HepG2 (cell line): ENCODE results near the gene ISG20L2. TPM values are rescaled to one million over a fixed set of nuclear protein-coding genes. Genes with fewer than 3 reads are reported as not detected.

Source experiments
- FOXK2 ChIP-seq: fragments of 450-650 bp; IDR thresholded peaks from 2 replicates; pipeline ENCODE4 v1.6.1; 2016
- HES4 ChIP-seq: sonication (generic); formaldehyde crosslinking; IDR thresholded peaks from 2 replicates; pipeline ENCODE4 v1.9.0; 2021; ENCODE audit warnings: mild to moderate bottlenecking, missing genetic modification reagents, borderline replicate concordance
- KDM2A ChIP-seq: sonication (generic); formaldehyde crosslinking; IDR thresholded peaks from 2 replicates; pipeline ENCODE4 v1.4.0; 2020; ENCODE audit warnings: low read depth, missing genetic modification reagents, borderline replicate concordance
- KDM5A ChIP-seq: fragments of 200-600 bp; sonication (generic); IDR thresholded peaks from 2 replicates; pipeline ENCODE4 v1.7.0; 2018; ENCODE audit warnings: antibody characterized with exemption, mild to moderate bottlenecking, low read length, borderline replicate concordance
- NR2F1 ChIP-seq, 2 experiments: fragments of 450-650 bp in 1 of 2; formaldehyde crosslinking in 1 of 2; IDR thresholded peaks; 2 replicates each; pipeline versions ENCODE4 v1.5.0 to v1.6.1; 2016 to 2020; ENCODE audit warnings: mild to moderate bottlenecking in 1 of 2, missing compliant biosample characterization in 1 of 2, missing genetic modification reagents in 1 of 2, moderate library complexity in 1 of 2
- REPIN1 ChIP-seq: sonication (generic); formaldehyde crosslinking; IDR thresholded peaks from 2 replicates; pipeline ENCODE4 v1.8.0; 2022; ENCODE audit warnings: missing genetic modification reagents, low read depth, mild to moderate bottlenecking, borderline replicate concordance
- RNF219 ChIP-seq: sonication (generic); formaldehyde crosslinking; IDR thresholded peaks from 2 replicates; pipeline ENCODE4 v1.5.0; 2020; ENCODE audit warnings: mild to moderate bottlenecking, missing genetic modification reagents
- SIN3A ChIP-seq: IDR thresholded peaks from 2 replicates; pipeline ENCODE4 v1.6.1; 2011; ENCODE audit warnings: low read depth, mild to moderate bottlenecking, control low read depth, low read length, borderline replicate concordance
- SNAPC5 ChIP-seq: sonication (generic); formaldehyde crosslinking; IDR thresholded peaks from 2 replicates; pipeline ENCODE4 v1.8.1; 2023; ENCODE audit warnings: mild to moderate bottlenecking, missing genetic modification reagents, borderline replicate concordance
- THRA ChIP-seq: sonication (generic); formaldehyde crosslinking; IDR thresholded peaks from 2 replicates; pipeline ENCODE4 v1.4.0; 2020; ENCODE audit warnings: missing genetic modification reagents, borderline replicate concordance
- ZEB1 ChIP-seq: IDR thresholded peaks from 2 replicates; pipeline ENCODE4 v1.6.1; 2012; ENCODE audit warnings: mild to moderate bottlenecking, low read depth, inconsistent platforms; ENCODE audit not compliant: insufficient replicate concordance
- ZMAT3 ChIP-seq: sonication (generic); formaldehyde crosslinking; conservative IDR thresholded peaks from 2 replicates; pipeline ENCODE4 v1.7.0; 2021; ENCODE audit warnings: missing genetic modification reagents
- ZNF512 ChIP-seq: sonication (generic); formaldehyde crosslinking; IDR thresholded peaks from 2 replicates; pipeline ENCODE4 v1.4.0; 2020; ENCODE audit warnings: mild to moderate bottlenecking, missing genetic modification reagents
- ZNF614 ChIP-seq: IDR thresholded peaks from 2 replicates; pipeline ENCODE4 v1.6.1; 2018; ENCODE audit warnings: missing biosample characterization, missing genetic modification reagents, inconsistent platforms, borderline replicate concordance
- ZNF652 ChIP-seq: IDR thresholded peaks from 2 replicates; pipeline ENCODE4 v1.6.1; 2016; ENCODE audit warnings: low read depth, borderline replicate concordance
- polyA plus RNA-seq, 8 experiments: library from polyadenylated mRNA; depleted of rRNA in 3 of 8; stranded (reverse) in 7 of 8; unstranded in 1 of 8; fragments of >200 nt; fragmentation: Illumina TruSeq in 4 of 8; extraction: Trizol in 4 of 8; gene quantifications; 2 replicates each; pipeline versions ENCODE4 v1.2.1 to v1.2.3, GENCODE V29; 2011 to 2016; ENCODE audit warnings: low read depth in 4 of 8, missing spikeins in 1 of 8, mixed read lengths in 1 of 8; ENCODE audit not compliant: insufficient read depth in 1 of 8
- total RNA-seq, 5 experiments: library from RNA; depleted of rRNA; stranded (reverse); fragments of >200 nt; fragmentation: Illumina TruSeq; extraction: Trizol; gene quantifications; 2 replicates each; pipeline ENCODE4 v1.2.3, GENCODE V29; 2016; ENCODE audit warnings: low read depth in 1 of 5
- TF ChIP-seq, protein P1 (sequence below): sonication (generic); formaldehyde crosslinking; IDR thresholded peaks from 2 replicates; pipeline ENCODE4 v1.4.0; 2020; ENCODE audit warnings: missing genetic modification reagents
- TF ChIP-seq, protein P2 (sequence below): IDR thresholded peaks from 2 replicates; pipeline ENCODE4 v1.6.1; 2016; ENCODE audit warnings: missing compliant biosample characterization, missing genetic modification reagents, borderline replicate concordance

The ISG20L2 gene
- total and polyA plus RNA-seq, 2 of the 13 experiments (the other 11 are each of a cell fraction or from before 2014, with no cell fraction given) = 19.8 to 21.3 TPM

- TF ChIP-seq, protein P1, sequence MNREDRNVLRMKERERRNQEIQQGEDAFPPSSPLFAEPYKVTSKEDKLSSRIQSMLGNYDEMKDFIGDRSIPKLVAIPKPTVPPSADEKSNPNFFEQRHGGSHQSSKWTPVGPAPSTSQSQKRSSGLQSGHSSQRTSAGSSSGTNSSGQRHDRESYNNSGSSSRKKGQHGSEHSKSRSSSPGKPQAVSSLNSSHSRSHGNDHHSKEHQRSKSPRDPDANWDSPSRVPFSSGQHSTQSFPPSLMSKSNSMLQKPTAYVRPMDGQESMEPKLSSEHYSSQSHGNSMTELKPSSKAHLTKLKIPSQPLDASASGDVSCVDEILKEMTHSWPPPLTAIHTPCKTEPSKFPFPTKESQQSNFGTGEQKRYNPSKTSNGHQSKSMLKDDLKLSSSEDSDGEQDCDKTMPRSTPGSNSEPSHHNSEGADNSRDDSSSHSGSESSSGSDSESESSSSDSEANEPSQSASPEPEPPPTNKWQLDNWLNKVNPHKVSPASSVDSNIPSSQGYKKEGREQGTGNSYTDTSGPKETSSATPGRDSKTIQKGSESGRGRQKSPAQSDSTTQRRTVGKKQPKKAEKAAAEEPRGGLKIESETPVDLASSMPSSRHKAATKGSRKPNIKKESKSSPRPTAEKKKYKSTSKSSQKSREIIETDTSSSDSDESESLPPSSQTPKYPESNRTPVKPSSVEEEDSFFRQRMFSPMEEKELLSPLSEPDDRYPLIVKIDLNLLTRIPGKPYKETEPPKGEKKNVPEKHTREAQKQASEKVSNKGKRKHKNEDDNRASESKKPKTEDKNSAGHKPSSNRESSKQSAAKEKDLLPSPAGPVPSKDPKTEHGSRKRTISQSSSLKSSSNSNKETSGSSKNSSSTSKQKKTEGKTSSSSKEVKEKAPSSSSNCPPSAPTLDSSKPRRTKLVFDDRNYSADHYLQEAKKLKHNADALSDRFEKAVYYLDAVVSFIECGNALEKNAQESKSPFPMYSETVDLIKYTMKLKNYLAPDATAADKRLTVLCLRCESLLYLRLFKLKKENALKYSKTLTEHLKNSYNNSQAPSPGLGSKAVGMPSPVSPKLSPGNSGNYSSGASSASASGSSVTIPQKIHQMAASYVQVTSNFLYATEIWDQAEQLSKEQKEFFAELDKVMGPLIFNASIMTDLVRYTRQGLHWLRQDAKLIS (CRISPR knock-in tag) = no peak
- TF ChIP-seq SIN3A (no peak), ZNF652 (CRISPR knock-in tag) (no peak), ZEB1 (no peak), FOXK2 (peak; percentile 55; the same call in 1 of the 2 replicates), NR2F1 (CRISPR knock-in tag; IDR thresholded peaks at IDR 0.05) (no peak), SNAPC5 (no peak), ZMAT3 (CRISPR knock-in tag) (0 out of 2 replicates have a peak, but pooled peaks have one; percentile 16), THRA (CRISPR knock-in tag) (no peak), REPIN1 (CRISPR knock-in tag) (no peak; the same call in 1 of the 2 replicates), ZNF614 (CRISPR knock-in tag) (no peak), HES4 (CRISPR knock-in tag) (no peak; the same call in 1 of the 2 replicates), KDM5A (peak; percentile 74; the same call in 1 of the 2 replicates), RNF219 (CRISPR knock-in tag) (no peak), KDM2A (no peak; the same call in 1 of the 2 replicates), ZNF512 (CRISPR knock-in tag) (no peak)
- TF ChIP-seq, protein P2, sequence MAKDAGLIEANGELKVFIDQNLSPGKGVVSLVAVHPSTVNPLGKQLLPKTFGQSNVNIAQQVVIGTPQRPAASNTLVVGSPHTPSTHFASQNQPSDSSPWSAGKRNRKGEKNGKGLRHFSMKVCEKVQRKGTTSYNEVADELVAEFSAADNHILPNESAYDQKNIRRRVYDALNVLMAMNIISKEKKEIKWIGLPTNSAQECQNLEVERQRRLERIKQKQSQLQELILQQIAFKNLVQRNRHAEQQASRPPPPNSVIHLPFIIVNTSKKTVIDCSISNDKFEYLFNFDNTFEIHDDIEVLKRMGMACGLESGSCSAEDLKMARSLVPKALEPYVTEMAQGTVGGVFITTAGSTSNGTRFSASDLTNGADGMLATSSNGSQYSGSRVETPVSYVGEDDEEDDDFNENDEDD (CRISPR knock-in tag) = no peak
Observed at GRCh38 chr1:156766298-156767100, 37.9 kb upstream of the ISG20L2 start (continued).
